Skeletal muscle tissue (tissue), 4 donors: Measurements from ENCODE around the gene CDC123. TPM values are rescaled to one million over a fixed set of nuclear protein-coding genes. Genes with fewer than 3 reads are reported as not detected.
"Not testable (repeated sequence)": the region's sequence is repeated elsewhere in the genome, so short reads cannot be mapped to it uniquely, and the experiment has no call there.

Experiments used
- H3K27ac ChIP-seq: one replicate; pipeline ENCODE4 v1.7.0; 2013; ENCODE audit warnings: mild to moderate bottlenecking, low read depth, low read length, inconsistent platforms
- H3K27me3 ChIP-seq, 3 donors: one replicate each; pipeline ENCODE4 v1.7.0; 2013; ENCODE audit warnings: low read length in 3 of 3; ENCODE audit not compliant: control insufficient read depth in 3 of 3, insufficient read depth in 3 of 3
- H3K36me3 ChIP-seq, 3 donors: one replicate each; pipeline ENCODE4 v1.7.0; 2013; ENCODE audit warnings: low read length in 3 of 3; ENCODE audit not compliant: control insufficient read depth in 3 of 3, insufficient read depth in 3 of 3
- H3K4me1 ChIP-seq, 3 donors: one replicate each; pipeline ENCODE4 v1.7.0; 2013; ENCODE audit warnings: low read length in 3 of 3, mild to moderate bottlenecking in 3 of 3; ENCODE audit not compliant: control insufficient read depth in 3 of 3, insufficient read depth in 3 of 3
- H3K4me3 ChIP-seq, 3 donors: one replicate each; pipeline ENCODE4 v1.7.0; 2013; ENCODE audit warnings: low read length in 3 of 3
- H3K9ac ChIP-seq, 3 donors: one replicate each; pipeline ENCODE4 v1.7.0; 2013; ENCODE audit warnings: low read length in 3 of 3, mild to moderate bottlenecking in 3 of 3, moderate library complexity in 2 of 3, low read depth in 1 of 3
- H3K9me3 ChIP-seq, 3 donors: one replicate each; pipeline ENCODE4 v1.7.0; 2013; ENCODE audit warnings: low read length in 3 of 3; ENCODE audit not compliant: control insufficient read depth in 3 of 3
- total RNA-seq: library from RNA; depleted of rRNA; stranded (reverse); fragments of >200 nt; gene quantifications from one replicate; pipeline ENCODE4 v1.2.3, GENCODE V29; 2014
- donor health status: Osteomylitis.

The CDC123 gene
- total RNA-seq, 1 donor from 2014 or later = 84.5 TPM

GRCh38 chr10:12243864-12244620 lies 48.1 kb downstream of the CDC123 start:
- Histone ChIP-seq H3K36me3 (peaks cover 20 to 31% (median 25%) of the 10 kb centered on the region in 3 donors), H3K27me3 (no peaks in the 10 kb centered on the region), H3K4me3 (no peak overlapping the region), H3K4me1 (no peaks in the 10 kb centered on the region), H3K9ac (no peak overlapping the region), H3K9me3 (no peaks in the 10 kb centered on the region), H3K27ac (no peak overlapping the region)

GRCh38 chr10:12250181-12250580 lies 54.2 kb downstream of the CDC123 start:
- no peak overlapping the region for H3K4me3 ChIP-seq
- H3K4me1 ChIP-seq = no peaks in the 10 kb centered on the region
- H3K9ac ChIP-seq = no peak overlapping the region
- H3K9me3 ChIP-seq = no peaks in the 10 kb centered on the region
- peaks cover 18 to 34% (median 18%) of the 10 kb centered on the region in 3 donors for H3K36me3 ChIP-seq
- H3K27me3 ChIP-seq = no peaks in the 10 kb centered on the region
- H3K27ac ChIP-seq = no peak overlapping the region

GRCh38 chr10:12250702-12251101 lies 54.7 kb downstream of the CDC123 start:
- peaks cover 16 to 33% (median 18%) of the 10 kb centered on the region in 3 donors for H3K36me3 ChIP-seq
- H3K27me3 ChIP-seq, H3K4me3 ChIP-seq, H3K9me3 ChIP-seq, H3K9ac ChIP-seq, H3K27ac ChIP-seq, H3K4me1 ChIP-seq: not testable (repeated sequence)

DNA sequence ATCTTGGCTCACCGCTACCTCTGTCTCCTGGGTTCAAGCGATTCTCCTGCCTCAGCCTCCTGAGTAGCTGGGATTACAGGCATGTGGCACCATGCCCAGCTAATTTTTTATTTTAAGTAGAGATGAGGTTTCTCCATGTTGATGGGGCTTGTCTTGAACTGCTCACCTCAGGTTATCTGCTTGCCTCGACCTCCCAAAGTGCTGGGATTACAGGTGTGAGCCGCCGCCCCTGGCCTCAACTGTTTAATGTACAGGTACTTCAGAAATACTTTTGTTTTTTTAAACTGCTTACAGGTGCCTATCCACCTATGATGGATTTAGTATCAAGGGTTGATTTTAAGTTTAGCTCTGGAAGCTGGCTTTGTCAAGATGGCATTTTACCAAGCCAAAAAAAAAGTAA lies 55.6 kb downstream of the CDC123 start:
- Histone ChIP-seq H3K27ac (no peak overlapping the region), H3K36me3 (peaks cover 8 to 24% (median 12%) of the 10 kb centered on the region in 3 donors), H3K4me3 (no peak overlapping the region), H3K9ac (no peak overlapping the region), H3K4me1 (no peaks in the 10 kb centered on the region), H3K9me3 (no peaks in the 10 kb centered on the region), H3K27me3 (no peaks in the 10 kb centered on the region)

DNA sequence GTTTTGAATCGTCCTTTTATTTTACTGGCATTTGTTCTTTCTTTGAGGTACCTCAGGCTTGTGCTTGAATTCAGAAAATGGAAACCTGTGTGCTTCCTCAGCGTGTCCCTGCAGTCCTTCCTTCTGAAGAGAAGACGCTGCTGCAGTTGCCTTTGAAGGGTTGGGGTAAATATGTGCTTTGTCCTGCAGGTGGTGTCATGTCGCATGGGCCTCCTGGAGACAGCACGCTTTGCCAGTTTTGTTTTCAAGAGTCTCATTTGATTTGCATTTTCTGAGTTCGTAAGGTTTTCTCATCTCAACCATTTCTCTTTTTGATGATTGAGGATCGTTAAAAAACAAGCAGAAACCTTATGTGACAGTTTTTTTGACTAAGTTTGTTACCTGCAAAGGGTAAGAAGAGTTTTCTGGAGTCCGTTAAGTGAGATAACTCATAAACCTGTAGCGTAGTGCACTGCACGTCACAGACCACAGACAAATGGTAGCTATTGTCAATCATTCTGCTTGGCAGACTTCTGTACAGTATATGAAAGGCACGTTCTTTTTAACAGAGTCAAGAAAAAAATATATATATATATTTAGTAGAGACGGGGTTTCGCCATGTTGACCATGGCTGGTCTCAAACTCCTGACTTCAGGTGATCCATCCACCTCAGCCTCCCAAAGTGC lies 57.0 kb downstream of the CDC123 start:
- H3K9me3 ChIP-seq = no peaks in the 10 kb centered on the region
- no peak overlapping the region for H3K4me3 ChIP-seq
- H3K27ac ChIP-seq = no peak overlapping the region
- H3K27me3 ChIP-seq = no peaks in the 10 kb centered on the region
- H3K36me3 ChIP-seq = peaks cover 0 to 16% (median 5%) of the 10 kb centered on the region in 3 donors
- no peak overlapping the region for H3K9ac ChIP-seq
- no peaks in the 10 kb centered on the region for H3K4me1 ChIP-seq

- no peak overlapping the region for H3K27ac ChIP-seq
- H3K27me3 ChIP-seq = no peaks in the 10 kb centered on the region
- H3K4me1 ChIP-seq = no peaks in the 10 kb centered on the region
- H3K36me3 ChIP-seq = peaks cover 0 to 8% (median 3%) of the 10 kb centered on the region in 3 donors
- no peaks in the 10 kb centered on the region for H3K9me3 ChIP-seq
- H3K9ac ChIP-seq = no peak overlapping the region
- no peak overlapping the region for H3K4me3 ChIP-seq
These were observed 59.1 kb downstream of the CDC123 start for GRCh38 chr10:12255048-12255447.

GRCh38 chr10:12259988-12260387 lies 64.0 kb downstream of the CDC123 start:
- Histone ChIP-seq H3K36me3 (no peaks in the 10 kb centered on the region), H3K4me1 (peaks cover 0 to 3% (median 2%) of the 10 kb centered on the region in 3 donors), H3K9me3 (no peaks in the 10 kb centered on the region), H3K9ac (no peak overlapping the region), H3K27ac (no peak overlapping the region), H3K4me3 (no peak overlapping the region), H3K27me3 (no peaks in the 10 kb centered on the region)

DNA sequence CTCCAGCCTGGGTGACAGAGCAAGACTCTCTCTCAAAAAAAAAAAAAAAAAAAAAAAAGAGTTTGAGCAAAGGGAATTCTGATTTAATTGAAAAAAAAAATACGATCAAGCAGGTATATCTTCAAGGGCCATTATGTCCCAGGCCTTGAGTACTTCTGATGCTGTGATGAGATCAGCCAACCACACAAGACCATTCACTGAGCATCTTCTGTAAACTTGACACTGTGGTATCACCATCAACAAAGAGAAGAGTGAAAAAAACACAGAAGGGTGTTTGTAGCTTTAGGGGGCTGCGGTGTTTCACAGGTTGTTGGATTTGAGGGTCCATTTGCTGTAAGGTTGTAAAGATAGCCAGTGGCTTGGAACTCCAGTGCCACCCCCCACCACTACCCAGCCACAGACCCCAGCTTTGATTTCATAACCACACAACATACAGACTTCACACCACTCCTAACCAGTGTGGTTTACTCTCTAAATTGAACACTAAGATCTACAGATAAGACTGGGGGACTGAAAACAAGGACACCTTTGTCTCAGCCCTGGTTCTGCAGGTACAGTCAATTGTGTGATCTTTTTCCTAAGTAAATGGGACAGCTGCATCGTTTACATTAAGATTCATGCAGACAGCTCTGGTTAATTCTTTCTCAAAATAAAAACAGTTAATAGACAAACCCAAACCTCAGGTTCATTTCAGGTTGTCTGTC lies 66.4 kb downstream of the CDC123 start:
- Histone ChIP-seq H3K36me3 (no peaks in the 10 kb centered on the region), H3K9me3 (no peaks in the 10 kb centered on the region), H3K9ac (no peak overlapping the region), H3K27me3 (no peaks in the 10 kb centered on the region), H3K4me1 (peaks cover 0 to 3% (median 2%) of the 10 kb centered on the region in 3 donors), H3K27ac (no peak overlapping the region), H3K4me3 (no peak overlapping the region)

DNA sequence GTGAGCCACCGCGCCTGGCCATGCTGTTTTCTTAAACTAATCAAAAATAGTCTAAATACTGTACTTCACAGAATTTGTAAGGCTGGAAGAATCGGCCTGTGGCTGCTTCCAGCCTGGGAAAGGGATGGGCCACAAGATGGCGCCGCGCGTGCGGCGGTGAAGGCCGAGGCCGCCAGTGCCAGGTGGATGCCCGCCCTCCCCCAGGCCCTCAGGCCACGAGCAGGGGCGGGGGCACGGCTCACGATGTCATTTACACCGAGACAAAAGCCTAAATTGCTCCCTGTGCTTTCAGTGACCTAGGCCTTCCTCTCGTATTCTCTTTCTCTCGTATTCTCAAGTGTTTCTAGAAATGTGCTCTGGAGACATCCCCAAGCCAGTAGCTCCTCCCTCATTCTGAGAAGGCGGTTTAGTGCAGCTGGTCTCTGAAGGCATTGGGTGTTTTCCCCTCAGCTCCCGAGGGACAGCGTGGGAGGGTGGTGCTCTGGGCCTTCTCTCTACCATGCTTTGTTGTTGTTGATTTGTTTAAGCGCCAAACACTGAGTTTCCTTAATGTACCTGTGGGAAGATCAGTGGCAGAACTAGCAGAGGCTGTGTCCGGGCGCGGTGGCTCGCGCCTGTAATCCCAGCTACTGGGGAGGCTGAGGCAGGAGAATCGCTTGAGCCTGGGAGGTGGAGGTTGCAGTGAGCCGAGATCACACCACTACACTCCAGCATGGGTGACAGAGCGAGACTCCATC lies 68.4 kb downstream of the CDC123 start:
- no peak overlapping the region for H3K27ac ChIP-seq

More for the DNA sequence above, 68.4 kb downstream of the CDC123 start:
- peaks cover 0 to 3% (median 2%) of the 10 kb centered on the region in 3 donors for H3K4me1 ChIP-seq
- no peaks in the 10 kb centered on the region for H3K27me3 ChIP-seq
- peak overlapping the region in 2 of 3 donors; percentile 38 to 57 for H3K9ac ChIP-seq
- no peaks in the 10 kb centered on the region for H3K36me3 ChIP-seq
- H3K4me3 ChIP-seq = peak overlapping the region; percentile 52 to 72 (median 70)
- no peaks in the 10 kb centered on the region for H3K9me3 ChIP-seq
